IPS-NIHi7 (cell line): ENCODE data around the gene TRIM14.
A peak's percentile ranks its signal among the peaks of the same experiment; 100 is the strongest.

Source experiments
- DNase-seq: peaks from one replicate; pipeline ENCODE4 v3.0.0; 2012; ENCODE audit warnings: mixed read lengths; ENCODE audit errors: extremely low spot score

Gene TRIM14

GRCh38 chr9:98108531-98109031 lies 10.4 kb downstream of the TRIM14 start:
- DNase-seq: no peak

- no peak for DNase-seq
Observed at GRCh38 chr9:98107926-98108325, 11.1 kb downstream of the TRIM14 start.

- DNase-seq: no peak
Observed at GRCh38 chr9:98105006-98105405, 14.0 kb downstream of the TRIM14 start.

- no peak for DNase-seq
Observed at GRCh38 chr9:98104445-98104881, 14.6 kb downstream of the TRIM14 start.

DNA sequence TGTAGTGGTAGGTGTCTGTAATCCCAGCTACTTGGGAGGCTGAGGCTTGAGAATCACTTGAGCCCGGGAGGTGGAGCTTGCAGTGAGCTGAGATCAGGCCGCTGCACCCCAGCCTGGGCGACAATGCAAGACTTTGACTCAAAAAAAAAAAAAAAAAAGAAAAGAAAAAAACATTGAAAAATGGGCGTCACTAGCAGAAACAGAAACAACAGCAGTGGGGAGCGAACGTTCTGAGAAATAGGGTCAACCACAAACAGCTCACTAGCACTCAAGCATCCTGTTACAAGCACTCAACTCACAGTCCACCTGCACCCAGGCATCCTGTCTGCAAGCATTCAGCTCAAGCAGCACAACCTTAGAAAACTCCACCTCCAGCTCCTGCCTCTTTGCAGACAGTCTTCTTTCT lies 17.2 kb downstream of the TRIM14 start:
- no peak for DNase-seq

DNA sequence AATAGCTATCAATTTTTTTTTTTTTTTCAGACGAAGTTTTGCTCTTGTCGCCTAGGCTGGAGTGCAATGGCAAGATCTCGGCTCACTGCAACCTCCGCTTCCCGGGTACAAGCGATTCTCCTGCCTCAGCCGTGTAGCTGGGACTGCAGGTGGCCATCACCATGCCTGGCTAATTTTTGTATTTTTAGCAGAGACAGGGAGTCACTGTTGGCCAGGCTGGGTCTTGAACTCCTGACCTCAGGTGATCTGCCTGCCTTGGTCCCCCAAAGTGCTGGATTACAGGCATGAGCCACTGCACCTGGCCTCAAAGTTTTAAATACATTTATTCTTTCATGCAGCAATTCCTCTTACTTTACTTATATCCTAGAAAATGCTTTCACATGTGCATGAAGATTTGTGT lies 17.6 kb downstream of the TRIM14 start:
- DNase-seq: no peak

- DNase-seq: no peak
Observed at GRCh38 chr9:98100456-98100855, 18.6 kb downstream of the TRIM14 start.

- DNase-seq: no peak
Observed at GRCh38 chr9:98099898-98100297, 19.1 kb downstream of the TRIM14 start.

DNA sequence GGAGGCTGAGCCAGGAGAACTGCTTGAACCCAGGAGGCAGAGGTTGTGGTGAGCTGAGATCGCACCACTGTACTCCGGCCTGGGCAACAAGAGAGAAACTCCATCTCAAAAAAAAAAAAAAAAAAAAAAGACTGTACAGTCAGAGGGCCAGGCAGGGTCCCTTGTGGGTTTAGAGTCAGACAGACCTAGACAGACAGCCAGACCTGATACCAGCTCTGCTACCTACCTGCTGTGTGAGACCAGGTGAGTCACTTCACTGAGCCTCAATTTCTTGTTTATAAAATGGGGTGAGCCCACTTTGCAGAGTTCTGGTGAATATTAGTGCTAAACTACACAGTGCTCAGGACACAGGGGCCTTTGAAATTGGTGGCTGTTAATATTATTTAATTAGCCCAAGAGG lies 19.7 kb downstream of the TRIM14 start:
- no peak for DNase-seq

DNA sequence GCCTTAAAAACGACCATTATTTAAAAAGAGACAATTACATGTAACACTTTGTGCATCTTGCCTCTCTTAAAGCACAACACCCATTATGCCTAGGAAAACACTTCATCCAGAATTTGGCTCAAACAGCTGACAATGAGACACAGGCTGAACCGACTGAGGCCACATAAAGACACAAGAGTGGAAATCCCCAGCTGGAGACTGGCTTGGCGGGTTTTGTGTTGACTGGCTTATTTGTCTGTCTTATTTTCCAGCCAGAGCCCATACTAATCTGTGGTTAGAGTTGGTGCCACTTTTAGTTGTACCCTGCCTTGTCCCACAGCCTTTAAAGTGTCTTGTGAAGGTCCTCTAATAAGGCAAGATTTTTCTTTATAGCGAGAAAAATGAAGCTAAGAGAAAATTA lies 21.2 kb downstream of the TRIM14 start:
- no peak for DNase-seq

- no peak for DNase-seq
Observed at GRCh38 chr9:98096091-98096490, 22.9 kb downstream of the TRIM14 start.

- DNase-seq: no peak
Observed at GRCh38 chr9:98095401-98095800, 23.6 kb downstream of the TRIM14 start.

DNA sequence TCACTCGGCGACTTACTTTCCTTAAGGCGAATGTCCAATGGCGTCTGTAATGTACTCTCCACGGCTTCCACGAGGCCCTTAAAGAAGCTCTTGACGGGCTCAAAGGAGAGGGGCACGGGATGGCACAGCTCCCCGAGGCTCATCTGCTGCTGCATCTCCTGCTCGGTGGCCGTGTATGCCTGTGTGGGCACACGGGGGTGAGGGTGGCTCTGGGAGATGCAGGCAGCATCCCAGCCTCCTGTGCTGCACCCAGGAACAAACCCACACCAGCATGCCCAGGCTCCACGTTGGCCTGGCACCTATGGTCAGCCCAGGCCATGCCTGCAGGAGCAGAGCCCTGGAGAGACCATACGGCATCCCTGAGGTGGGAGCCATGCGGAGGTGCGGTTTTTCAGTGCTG lies 24.2 kb downstream of the TRIM14 start:
- no peak for DNase-seq

GRCh38 chr9:98094316-98094715 lies 24.7 kb downstream of the TRIM14 start:
- no peak for DNase-seq

GRCh38 chr9:98092613-98092931 lies 26.4 kb downstream of the TRIM14 start:
- no peak for DNase-seq

- peak; percentile 54 for DNase-seq
Observed at GRCh38 chr9:98091735-98092612, 27.0 kb downstream of the TRIM14 start.

DNA sequence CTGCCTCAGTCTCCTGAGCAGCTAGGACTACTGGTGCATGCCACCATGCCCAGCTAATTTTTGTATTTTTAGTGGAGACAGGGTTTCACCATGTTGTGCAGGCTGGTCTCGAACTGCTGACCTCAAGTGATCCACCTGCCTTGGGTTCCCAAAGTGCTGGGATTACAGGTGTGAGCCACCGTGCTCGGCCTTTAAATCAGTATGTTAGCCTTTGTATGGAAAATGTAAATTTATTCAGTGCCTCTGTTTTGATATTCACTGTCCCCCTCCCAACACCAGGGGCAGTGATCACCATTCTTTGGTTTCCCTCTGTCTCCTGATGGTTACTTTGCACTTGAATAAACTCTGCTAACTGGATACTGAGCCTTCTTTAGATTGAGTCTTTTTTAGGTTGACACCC lies 28.3 kb downstream of the TRIM14 start:
- DNase-seq: peak; percentile 73

- peak; percentile 82 for DNase-seq
Observed at GRCh38 chr9:98087420-98088354, 31.3 kb downstream of the TRIM14 start.

DNA sequence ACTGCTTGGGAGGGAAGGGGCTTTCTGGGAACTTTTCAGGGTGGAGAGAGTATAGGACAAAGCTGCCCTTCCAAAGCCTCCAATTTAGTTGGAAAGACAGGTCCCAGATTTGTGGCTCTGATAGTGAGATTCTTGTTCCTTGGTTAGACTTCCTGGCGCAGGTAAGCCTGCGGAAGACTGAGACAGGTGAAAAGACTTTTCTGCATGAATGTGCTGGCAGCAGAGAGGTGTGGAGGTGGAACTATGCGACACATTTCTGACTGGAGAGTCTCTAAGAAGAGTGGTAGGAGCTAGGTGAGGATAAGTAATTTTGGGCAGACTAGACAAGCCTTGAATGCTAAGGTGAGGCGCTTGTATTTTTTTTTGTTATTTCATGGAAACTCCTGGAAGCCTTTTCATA lies 32.6 kb downstream of the TRIM14 start:
- no peak for DNase-seq

DNA sequence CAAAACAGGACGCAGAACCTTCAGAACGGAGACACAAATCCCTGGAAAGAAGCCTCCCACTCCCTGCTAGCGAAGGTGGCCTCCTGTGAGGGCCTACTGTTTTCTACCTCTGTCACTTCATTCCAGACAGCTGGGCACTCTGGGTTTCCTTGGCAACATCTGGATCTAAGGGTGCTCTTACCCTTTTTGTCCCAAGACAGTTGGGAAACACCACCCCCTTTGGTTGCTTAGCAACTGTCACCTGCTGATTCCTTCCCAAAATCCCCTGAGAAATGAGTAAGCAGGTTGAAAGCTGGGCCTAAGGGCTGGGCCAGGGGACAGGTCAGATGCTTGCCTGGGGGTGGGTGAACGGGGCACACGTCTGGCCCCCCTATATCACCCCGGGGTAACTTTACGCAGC lies 33.1 kb downstream of the TRIM14 start:
- peak; percentile 50 for DNase-seq

DNA sequence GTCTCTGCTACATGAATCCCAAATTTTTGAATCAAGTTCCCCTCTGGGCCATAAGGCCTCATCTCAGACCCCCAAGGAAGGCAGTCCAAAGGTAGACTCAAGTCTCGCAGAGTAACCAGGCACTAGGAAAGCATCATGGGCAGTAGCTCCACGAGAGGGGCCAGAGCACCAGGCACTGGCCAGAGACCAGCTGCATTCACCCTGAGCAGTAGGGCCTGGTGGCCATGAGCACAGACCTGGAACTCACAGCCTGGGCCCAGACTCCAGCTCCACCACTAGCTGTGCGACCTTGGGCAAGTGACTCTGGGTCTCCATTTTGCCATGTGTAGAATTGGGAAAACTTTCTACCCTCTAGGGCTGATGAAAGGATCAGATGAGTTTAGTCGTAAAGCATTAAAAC lies 34.0 kb downstream of the TRIM14 start:
- DNase-seq: no peak

DNA sequence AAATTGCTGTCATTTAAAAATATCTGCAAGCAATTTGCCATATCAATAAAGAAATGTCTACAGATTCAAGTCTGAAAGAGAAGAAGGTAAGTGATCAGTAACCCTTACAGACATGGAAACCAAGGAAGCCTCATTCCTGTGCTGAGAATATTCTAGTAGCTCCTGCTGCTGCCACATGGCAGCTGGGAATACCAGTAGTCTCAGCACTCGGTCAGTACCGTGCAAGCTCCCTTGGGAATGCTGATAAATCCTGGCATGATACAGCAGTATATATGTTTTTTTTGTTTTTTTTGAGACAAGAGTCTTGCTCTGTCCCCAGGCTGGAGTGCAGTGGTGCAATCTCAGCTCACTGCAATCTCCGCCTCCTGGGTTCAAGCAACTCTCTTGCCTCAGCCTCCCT lies 34.6 kb downstream of the TRIM14 start:
- no peak for DNase-seq
